Measurements from ENCODE around the gene SYNPR.

The SYNPR gene

DNA sequence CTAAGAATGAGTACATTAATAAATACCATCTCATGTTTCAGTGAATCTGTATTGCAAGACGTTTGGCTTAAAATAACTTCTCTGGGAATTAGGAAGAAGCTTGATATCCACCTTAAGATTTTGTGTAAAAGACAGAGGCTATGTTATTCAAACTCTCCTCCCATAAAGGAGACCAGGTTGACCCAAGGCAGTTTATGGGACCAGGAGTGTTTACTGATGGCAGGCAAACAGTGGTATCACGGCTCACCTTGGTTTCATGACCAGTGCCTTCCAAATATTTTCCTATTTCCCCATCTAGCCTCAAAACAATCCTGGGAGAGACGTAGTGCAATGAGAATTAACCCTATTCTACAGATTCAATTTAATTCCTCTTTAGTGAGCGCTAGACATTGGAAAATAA is 284.2 kb downstream of the SYNPR start:
- no peak for TF ChIP-seq EZH2 (IDR thresholded peaks at IDR 0.05; ENCODE audit: borderline replicate concordance, low read length)
- TF ChIP-seq, protein P1, sequence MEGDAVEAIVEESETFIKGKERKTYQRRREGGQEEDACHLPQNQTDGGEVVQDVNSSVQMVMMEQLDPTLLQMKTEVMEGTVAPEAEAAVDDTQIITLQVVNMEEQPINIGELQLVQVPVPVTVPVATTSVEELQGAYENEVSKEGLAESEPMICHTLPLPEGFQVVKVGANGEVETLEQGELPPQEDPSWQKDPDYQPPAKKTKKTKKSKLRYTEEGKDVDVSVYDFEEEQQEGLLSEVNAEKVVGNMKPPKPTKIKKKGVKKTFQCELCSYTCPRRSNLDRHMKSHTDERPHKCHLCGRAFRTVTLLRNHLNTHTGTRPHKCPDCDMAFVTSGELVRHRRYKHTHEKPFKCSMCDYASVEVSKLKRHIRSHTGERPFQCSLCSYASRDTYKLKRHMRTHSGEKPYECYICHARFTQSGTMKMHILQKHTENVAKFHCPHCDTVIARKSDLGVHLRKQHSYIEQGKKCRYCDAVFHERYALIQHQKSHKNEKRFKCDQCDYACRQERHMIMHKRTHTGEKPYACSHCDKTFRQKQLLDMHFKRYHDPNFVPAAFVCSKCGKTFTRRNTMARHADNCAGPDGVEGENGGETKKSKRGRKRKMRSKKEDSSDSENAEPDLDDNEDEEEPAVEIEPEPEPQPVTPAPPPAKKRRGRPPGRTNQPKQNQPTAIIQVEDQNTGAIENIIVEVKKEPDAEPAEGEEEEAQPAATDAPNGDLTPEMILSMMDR (IDR thresholded peaks at IDR 0.05; ENCODE audit: low read length), result no peak
- Histone ChIP-seq H3K9me3 (ENCODE audit: low read length) (no peaks in the 10 kb centered on the region), H4K20me1 (ENCODE audit: insufficient read depth, low read length) (no peaks in the 10 kb centered on the region), H3K9me2 (ENCODE audit: low read depth, low read length) (no peaks in the 10 kb centered on the region), H3K27ac (ENCODE audit: low read depth, low read length, poor library complexity, severe bottlenecking) (no peak overlapping the region), H3K79me2 (ENCODE audit: insufficient read depth, low read length) (no peaks in the 10 kb centered on the region), H3K4me3 (ENCODE audit: low read depth, low read length, poor library complexity, severe bottlenecking) (no peak overlapping the region), H3K27me3 (ENCODE audit: insufficient read depth, low read length) (no peaks in the 10 kb centered on the region), H3F3A (ENCODE audit: insufficient read depth, low read length) (no peaks in the 10 kb centered on the region), H3K9ac (ENCODE audit: low read length) (no peak overlapping the region), H3K36me3 (ENCODE audit: insufficient read depth, low read length) (no peaks in the 10 kb centered on the region), H2AFZ (ENCODE audit: low read length) (no peak overlapping the region), H3K4me1 (ENCODE audit: insufficient read depth, low read length, severe bottlenecking) (no peaks in the 10 kb centered on the region), H3K4me2 (ENCODE audit: low read length) (no peak overlapping the region)

DNA sequence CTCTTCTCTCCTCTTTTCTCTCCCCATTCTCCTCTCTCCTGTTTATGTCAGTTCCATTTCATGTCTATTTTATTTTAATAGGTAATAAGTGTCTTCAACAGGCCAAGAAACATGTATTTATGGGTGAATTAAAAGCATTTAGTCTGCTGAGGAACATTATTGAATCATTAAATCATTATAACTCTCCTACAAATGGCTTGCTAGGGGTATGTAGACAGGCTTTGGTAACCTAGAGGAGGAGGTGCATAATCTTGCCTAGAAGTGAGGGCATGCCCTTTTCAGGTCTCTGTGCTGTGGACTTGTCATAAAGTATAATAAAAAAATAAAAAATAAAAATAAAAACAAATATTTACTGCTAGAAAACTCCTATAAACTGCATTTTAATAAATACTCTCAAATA is 285.5 kb downstream of the SYNPR start:
- TF ChIP-seq EZH2 (IDR thresholded peaks at IDR 0.05; ENCODE audit: borderline replicate concordance, low read length), result no peak
- TF ChIP-seq, protein P1 (IDR thresholded peaks at IDR 0.05; ENCODE audit: low read length), result no peak
- Histone ChIP-seq H3K4me2 (ENCODE audit: low read length) (no peak overlapping the region), H3K9ac (ENCODE audit: low read length) (no peak overlapping the region), H2AFZ (ENCODE audit: low read length) (no peak overlapping the region), H3K4me1 (ENCODE audit: insufficient read depth, low read length, severe bottlenecking) (no peaks in the 10 kb centered on the region), H3K9me2 (ENCODE audit: low read depth, low read length) (no peaks in the 10 kb centered on the region), H3K27me3 (ENCODE audit: insufficient read depth, low read length) (no peaks in the 10 kb centered on the region), H3F3A (ENCODE audit: insufficient read depth, low read length) (no peaks in the 10 kb centered on the region), H3K4me3 (ENCODE audit: low read depth, low read length, poor library complexity, severe bottlenecking) (no peak overlapping the region), H3K79me2 (ENCODE audit: insufficient read depth, low read length) (no peaks in the 10 kb centered on the region), H3K36me3 (ENCODE audit: insufficient read depth, low read length) (no peaks in the 10 kb centered on the region), H3K9me3 (ENCODE audit: low read length) (no peaks in the 10 kb centered on the region), H3K27ac (ENCODE audit: low read depth, low read length, poor library complexity, severe bottlenecking) (no peak overlapping the region), H4K20me1 (ENCODE audit: insufficient read depth, low read length) (no peaks in the 10 kb centered on the region)

DNA sequence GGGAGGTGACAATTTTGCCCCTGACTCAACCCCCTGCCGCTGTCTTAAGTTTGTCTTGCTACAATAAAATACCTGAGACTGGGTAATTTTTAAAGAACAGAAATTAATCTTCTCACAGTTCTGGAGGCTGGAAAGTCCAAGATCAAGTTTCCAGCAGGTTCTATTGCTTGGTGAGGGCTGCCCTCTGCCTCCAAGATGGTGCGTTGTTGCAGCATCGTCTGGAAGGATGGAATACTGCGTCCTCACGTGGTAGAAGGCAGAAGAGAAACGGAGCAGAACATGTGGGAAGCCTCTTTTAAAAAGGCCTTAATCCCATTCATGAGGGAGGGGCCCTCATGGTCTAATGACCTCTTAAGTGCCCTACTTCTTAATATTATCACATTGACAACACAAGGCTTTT is 287.1 kb downstream of the SYNPR start:
- H3K9me3 ChIP-seq (ENCODE audit: low read length), result no peaks in the 10 kb centered on the region
- H3K79me2 ChIP-seq (ENCODE audit: insufficient read depth, low read length), result no peaks in the 10 kb centered on the region
- H3K9me2 ChIP-seq (ENCODE audit: low read depth, low read length), result no peaks in the 10 kb centered on the region
- H3K27me3 ChIP-seq (ENCODE audit: insufficient read depth, low read length), result no peaks in the 10 kb centered on the region
- H3F3A ChIP-seq (ENCODE audit: insufficient read depth, low read length), result no peaks in the 10 kb centered on the region
- H3K9ac ChIP-seq (ENCODE audit: low read length), result no peak overlapping the region
- no peak overlapping the region for H2AFZ ChIP-seq (ENCODE audit: low read length)
- no peaks in the 10 kb centered on the region for H4K20me1 ChIP-seq (ENCODE audit: insufficient read depth, low read length)
- TF ChIP-seq EZH2 (IDR thresholded peaks at IDR 0.05; ENCODE audit: borderline replicate concordance, low read length), result no peak
- TF ChIP-seq, protein P1 (IDR thresholded peaks at IDR 0.05; ENCODE audit: low read length), result no peak
- no peak overlapping the region for H3K27ac ChIP-seq (ENCODE audit: low read depth, low read length, poor library complexity, severe bottlenecking)
- H3K4me3 ChIP-seq (ENCODE audit: low read depth, low read length, poor library complexity, severe bottlenecking), result no peak overlapping the region
- no peaks in the 10 kb centered on the region for H3K4me1 ChIP-seq (ENCODE audit: insufficient read depth, low read length, severe bottlenecking)
- H3K4me2 ChIP-seq (ENCODE audit: low read length), result no peak overlapping the region
- no peaks in the 10 kb centered on the region for H3K36me3 ChIP-seq (ENCODE audit: insufficient read depth, low read length)

Measured in OCI-LY1 (cell line).